ENCODE data around the gene PLEKHG5. TPM values are rescaled to one million over a fixed set of nuclear protein-coding genes. Genes with fewer than 3 reads are reported as not detected.

The PLEKHG5 gene
- polyA plus RNA-seq, 3 donors, result 0.03 TPM; not detected in 2

DNA sequence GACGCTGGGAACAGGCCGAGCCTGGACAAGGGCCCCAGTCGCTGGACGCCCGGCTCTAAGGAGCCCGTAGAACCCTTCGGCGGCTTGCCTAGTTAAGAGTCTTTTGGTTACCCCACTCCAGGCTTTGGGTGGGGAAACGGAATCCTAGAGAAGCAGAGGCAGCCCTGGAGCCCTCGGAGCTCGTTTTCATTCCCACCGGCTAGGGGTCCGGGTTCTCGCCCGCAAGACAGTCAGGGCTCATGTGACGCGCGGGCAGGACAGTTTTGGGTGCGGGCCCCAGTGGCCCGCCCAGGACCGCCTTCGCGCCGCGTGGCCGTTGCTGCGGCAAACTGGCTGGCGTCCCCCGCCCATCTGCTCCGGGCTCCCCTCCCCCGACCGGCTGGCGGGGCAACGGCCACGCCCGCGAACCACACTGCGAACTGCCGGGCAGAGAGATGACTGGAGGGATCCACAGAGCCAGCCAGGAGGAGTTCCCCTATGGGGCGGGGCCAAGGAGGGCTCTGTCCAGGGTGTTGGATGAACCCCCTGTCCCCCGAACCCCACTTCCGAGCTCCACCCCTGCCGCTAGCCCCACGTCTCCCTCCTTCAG lies 70.9 kb downstream of the PLEKHG5 start:
- TF ChIP-seq, protein P1, sequence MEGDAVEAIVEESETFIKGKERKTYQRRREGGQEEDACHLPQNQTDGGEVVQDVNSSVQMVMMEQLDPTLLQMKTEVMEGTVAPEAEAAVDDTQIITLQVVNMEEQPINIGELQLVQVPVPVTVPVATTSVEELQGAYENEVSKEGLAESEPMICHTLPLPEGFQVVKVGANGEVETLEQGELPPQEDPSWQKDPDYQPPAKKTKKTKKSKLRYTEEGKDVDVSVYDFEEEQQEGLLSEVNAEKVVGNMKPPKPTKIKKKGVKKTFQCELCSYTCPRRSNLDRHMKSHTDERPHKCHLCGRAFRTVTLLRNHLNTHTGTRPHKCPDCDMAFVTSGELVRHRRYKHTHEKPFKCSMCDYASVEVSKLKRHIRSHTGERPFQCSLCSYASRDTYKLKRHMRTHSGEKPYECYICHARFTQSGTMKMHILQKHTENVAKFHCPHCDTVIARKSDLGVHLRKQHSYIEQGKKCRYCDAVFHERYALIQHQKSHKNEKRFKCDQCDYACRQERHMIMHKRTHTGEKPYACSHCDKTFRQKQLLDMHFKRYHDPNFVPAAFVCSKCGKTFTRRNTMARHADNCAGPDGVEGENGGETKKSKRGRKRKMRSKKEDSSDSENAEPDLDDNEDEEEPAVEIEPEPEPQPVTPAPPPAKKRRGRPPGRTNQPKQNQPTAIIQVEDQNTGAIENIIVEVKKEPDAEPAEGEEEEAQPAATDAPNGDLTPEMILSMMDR (IDR thresholded peaks at IDR 0.05), result no peak
- H3K27ac ChIP-seq (ENCODE audit: low read depth in 1 of 2, low read length in 2 of 2), result no peak overlapping the region
- H3K4me3 ChIP-seq (replicated peaks in 1 of 3; ENCODE audit: low read depth in 2 of 3, low read length in 3 of 3), result no peak overlapping the region
- peaks cover 0 to 12% of the 10 kb centered on the region in 2 donors for H3K9me3 ChIP-seq (replicated peaks in 1 of 2; ENCODE audit: control insufficient read depth in 1 of 2, insufficient read depth in 1 of 2, low read length in 2 of 2)
- H4K20me1 ChIP-seq (ENCODE audit: insufficient read depth, low read length), result no peaks in the 10 kb centered on the region
- 6% methylated on average over 39 of the region's 44 CpGs for WGBS (ENCODE audit: insufficient coverage)
- H2AFZ ChIP-seq (ENCODE audit: insufficient read depth, low read depth, low read length, poor library complexity, severe bottlenecking), result no peak overlapping the region
- H3K9me3 Mint-ChIP-seq, result peaks cover 0 to 12% (median 5%) of the 10 kb centered on the region in 7 donors
- H3K4me1 Mint-ChIP-seq, result peaks cover 6% of the 10 kb centered on the region
- H3K36me3 ChIP-seq (replicated peaks in 1 of 2; ENCODE audit: control insufficient read depth in 1 of 2, insufficient read depth in 2 of 2, low read length in 2 of 2), result no peaks in the 10 kb centered on the region
- H3K27ac Mint-ChIP-seq, result no peak overlapping the region
- intact Hi-C loops (cut with micrococcal nuclease), result no loop called here
- no peak for DNase-seq
- no peak overlapping the region for H3K4me2 ChIP-seq (replicated peaks; ENCODE audit: extremely low read depth, low read length, poor library complexity, severe bottlenecking)
- no peaks in the 10 kb centered on the region for H3K79me2 ChIP-seq (ENCODE audit: insufficient read depth, low read length)
- peaks cover 36 to 80% of the 10 kb centered on the region in 2 donors for H3K27me3 ChIP-seq (ENCODE audit: control insufficient read depth in 2 of 2, insufficient read depth in 2 of 2, low read length in 2 of 2)
- peaks cover 0 to 6% of the 10 kb centered on the region in 2 donors for H3K4me1 ChIP-seq (ENCODE audit: control insufficient read depth in 1 of 2, insufficient read depth in 2 of 2, low read length in 2 of 2)
- H3K27me3 Mint-ChIP-seq (ENCODE audit: low read depth in 3 of 3), result peaks cover 69 to 94% (median 73%) of the 10 kb centered on the region in 3 donors
- no peaks in the 10 kb centered on the region for H3K36me3 Mint-ChIP-seq
- H3K9ac ChIP-seq (ENCODE audit: insufficient read depth, low read length, poor library complexity, severe bottlenecking), result no peak overlapping the region
- peak overlapping the region in 1 of 2 donors; percentile 73 for H3K4me3 Mint-ChIP-seq

- intact Hi-C loops (cut with micrococcal nuclease), result no loop called here
- peaks cover 0 to 12% (median 5%) of the 10 kb centered on the region in 7 donors for H3K9me3 Mint-ChIP-seq
- Histone ChIP-seq H3K4me1 (ENCODE audit: control insufficient read depth in 1 of 2, insufficient read depth in 2 of 2, low read length in 2 of 2) (peaks cover 0 to 3% of the 10 kb centered on the region in 2 donors), H3K4me2 (replicated peaks; ENCODE audit: extremely low read depth, low read length, poor library complexity, severe bottlenecking) (no peak within 1 kb of the TSS), H4K20me1 (ENCODE audit: insufficient read depth, low read length) (no peaks in the 10 kb centered on the region), H3K9ac (ENCODE audit: insufficient read depth, low read length, poor library complexity, severe bottlenecking) (no peak within 1 kb of the TSS), H3K9me3 (replicated peaks in 1 of 2; ENCODE audit: control insufficient read depth in 1 of 2, insufficient read depth in 1 of 2, low read length in 2 of 2) (peaks cover 0 to 12% of the 10 kb centered on the region in 2 donors), H2AFZ (ENCODE audit: insufficient read depth, low read depth, low read length, poor library complexity, severe bottlenecking) (no peak within 1 kb of the TSS), H3K27ac (ENCODE audit: low read depth in 1 of 2, low read length in 2 of 2) (no peak within 1 kb of the TSS), H3K36me3 (replicated peaks in 1 of 2; ENCODE audit: control insufficient read depth in 1 of 2, insufficient read depth in 2 of 2, low read length in 2 of 2) (no peaks in the 10 kb centered on the region), H3K4me3 (replicated peaks in 1 of 3; ENCODE audit: low read depth in 2 of 3, low read length in 3 of 3) (no peak within 1 kb of the TSS), H3K79me2 (ENCODE audit: insufficient read depth, low read length) (no peaks in the 10 kb centered on the region), H3K27me3 (ENCODE audit: control insufficient read depth in 2 of 2, insufficient read depth in 2 of 2, low read length in 2 of 2) (peaks cover 36 to 80% of the 10 kb centered on the region in 2 donors)
- DNase-seq, result no peak
- H3K36me3 Mint-ChIP-seq, result no peaks in the 10 kb centered on the region
- peak within 1 kb of the TSS in 1 of 2 donors; percentile 73 for H3K4me3 Mint-ChIP-seq
- H3K27me3 Mint-ChIP-seq (ENCODE audit: low read depth in 3 of 3), result peaks cover 68 to 95% (median 72%) of the 10 kb centered on the region in 3 donors
- TF ChIP-seq, protein P1 (IDR thresholded peaks at IDR 0.05), result no peak
- no peak within 1 kb of the TSS for H3K27ac Mint-ChIP-seq
- H3K4me1 Mint-ChIP-seq, result peaks cover 8% of the 10 kb centered on the region
- WGBS (ENCODE audit: insufficient coverage), result under 1% methylated on average over 62 of the region's 62 CpGs
These were observed 71.5 kb downstream of the PLEKHG5 start, which contains the start of gene HES2 for GRCh38 chr1:6419804-6420453. Gene HES2 (minus strand): TSS chr1:6419919. CDS start chr1:6419820, 99 bp downstream.

Measured in CD14-positive monocyte (primary cell).